ENCODE results near the gene C16orf54.

- TF ChIP-seq POLR2A (IDR thresholded peaks at IDR 0.05) (no peak), CTCF (IDR thresholded peaks at IDR 0.05) (no peak)
Measured at GRCh38 chr16:29765167-29766032, 19.6 kb upstream of the C16orf54 start.
